ENCODE data around the gene C2CD4A. TPM values are rescaled to one million over a fixed set of nuclear protein-coding genes. Genes with fewer than 3 reads are reported as not detected.

The C2CD4A gene
- total and polyA plus RNA-seq, 2 of the 4 experiments (the other 2 are of a cell fraction), result not detected

GRCh38 chr15:62087671-62088352 is 21.0 kb downstream of the C2CD4A start:
- Histone ChIP-seq H3K27ac (ENCODE audit: insufficient read depth, low read length) (no peak overlapping the region), H2BK120ac (ENCODE audit: low read depth, low read length) (no peak overlapping the region), H4K20me1 (ENCODE audit: insufficient read depth, low read length) (no peaks in the 10 kb centered on the region), H2BK5ac (ENCODE audit: low read depth, low read length, poor library complexity, severe bottlenecking) (no peak overlapping the region), H2AK5ac (ENCODE audit: low read depth, low read length) (no peak overlapping the region), H2AK9ac (replicated peaks; ENCODE audit: low read depth, low read length, poor library complexity) (no peak overlapping the region), H3K4me3 (ENCODE audit: insufficient read depth, low read depth, low read length) (no peak overlapping the region), H3K36me3 (ENCODE audit: control insufficient read depth, insufficient read depth, low read length) (no peaks in the 10 kb centered on the region), H2BK20ac (ENCODE audit: low read depth, low read length) (no peak overlapping the region), H3K56ac (ENCODE audit: extremely low read depth, insufficient read depth, low read length) (no peak overlapping the region), H2BK15ac (ENCODE audit: low read depth, low read length) (no peak overlapping the region), H3K9ac (ENCODE audit: low read depth, low read length) (no peak overlapping the region), H4K5ac (ENCODE audit: low read depth, low read length) (no peak overlapping the region), H3K9me1 (ENCODE audit: insufficient read depth, low read length) (no peaks in the 10 kb centered on the region), H3K27me3 (ENCODE audit: control insufficient read depth, insufficient read depth, low read length) (peaks cover 2% of the 10 kb centered on the region), H3K79me1 (ENCODE audit: low read depth in 1 of 2, low read length in 2 of 2) (no peaks in the 10 kb centered on the region), H3K14ac (replicated peaks; ENCODE audit: low read depth, low read length) (no peak overlapping the region), H3K23ac (ENCODE audit: low read depth, low read length) (no peak overlapping the region), H2AFZ (replicated peaks; ENCODE audit: low read length, poor library complexity) (no peak overlapping the region), H3K4me1 (ENCODE audit: control insufficient read depth, insufficient read depth, low read length) (no peaks in the 10 kb centered on the region), H4K8ac (ENCODE audit: low read depth in 2 of 2, low read length in 2 of 2) (no peak overlapping the region), H3K4ac (ENCODE audit: low read depth, low read length) (no peak overlapping the region), H3K18ac (ENCODE audit: low read depth, low read length) (no peak overlapping the region), H4K91ac (ENCODE audit: insufficient read depth, low read depth, low read length) (no peak overlapping the region), H3K4me2 (ENCODE audit: low read depth, low read length) (no peak overlapping the region), H3K9me3 (ENCODE audit: control insufficient read depth, insufficient read depth, low read length) (no peaks in the 10 kb centered on the region)
- ChIA-PET CTCF (interaction anchor here (0.6 to 1.0 kb wide), 2 partner anchors 28 to 100 kb away, joined by 3 read pairs; partner anchors contain the start of gene VPS13C), POLR2A (ENCODE audit: unreplicated experiment) (no interaction called here)
- TF ChIP-seq MAZ (IDR thresholded peaks at IDR 0.05; ENCODE audit: borderline replicate concordance, low read depth, low read length) (no peak), MAFK (IDR thresholded peaks at IDR 0.05; ENCODE audit: low read depth, low read length) (peak; percentile 35; the same call in 1 of the 2 replicates)
- intact Hi-C loops (cut with micrococcal nuclease) (no loop called here), dilution Hi-C loops (cut with HindIII; ENCODE audit: low sequenced_read_pairs, unreplicated experiment) (no loop called here), in situ Hi-C loops (cut with MboI; ENCODE audit: low sequenced_read_pairs) (no loop called here)
- ATAC-seq (ENCODE audit: low read depth) (peak; percentile 32; the same call in 1 of the 2 replicates), DNase-seq (no peak)
- no CpG with 5 or more reads among the region's 5 CpGs for WGBS, 2 experiments (ENCODE audit: extremely low coverage in 2 of 2, insufficient read length in 1 of 2)
- BruUV-seq (replicated peaks), result no TSS peak

Data from IMR-90 (cell line).